ENCODE measurements around the gene EDC3. TPM values are rescaled to one million over a fixed set of nuclear protein-coding genes. Genes with fewer than 3 reads are reported as not detected.
A peak's percentile ranks its signal among the peaks of the same experiment; 100 is the strongest.

EDC3 gene
- polyA plus RNA-seq, 4 donors: 37.3 to 45.4 (median 41.4) TPM

DNA sequence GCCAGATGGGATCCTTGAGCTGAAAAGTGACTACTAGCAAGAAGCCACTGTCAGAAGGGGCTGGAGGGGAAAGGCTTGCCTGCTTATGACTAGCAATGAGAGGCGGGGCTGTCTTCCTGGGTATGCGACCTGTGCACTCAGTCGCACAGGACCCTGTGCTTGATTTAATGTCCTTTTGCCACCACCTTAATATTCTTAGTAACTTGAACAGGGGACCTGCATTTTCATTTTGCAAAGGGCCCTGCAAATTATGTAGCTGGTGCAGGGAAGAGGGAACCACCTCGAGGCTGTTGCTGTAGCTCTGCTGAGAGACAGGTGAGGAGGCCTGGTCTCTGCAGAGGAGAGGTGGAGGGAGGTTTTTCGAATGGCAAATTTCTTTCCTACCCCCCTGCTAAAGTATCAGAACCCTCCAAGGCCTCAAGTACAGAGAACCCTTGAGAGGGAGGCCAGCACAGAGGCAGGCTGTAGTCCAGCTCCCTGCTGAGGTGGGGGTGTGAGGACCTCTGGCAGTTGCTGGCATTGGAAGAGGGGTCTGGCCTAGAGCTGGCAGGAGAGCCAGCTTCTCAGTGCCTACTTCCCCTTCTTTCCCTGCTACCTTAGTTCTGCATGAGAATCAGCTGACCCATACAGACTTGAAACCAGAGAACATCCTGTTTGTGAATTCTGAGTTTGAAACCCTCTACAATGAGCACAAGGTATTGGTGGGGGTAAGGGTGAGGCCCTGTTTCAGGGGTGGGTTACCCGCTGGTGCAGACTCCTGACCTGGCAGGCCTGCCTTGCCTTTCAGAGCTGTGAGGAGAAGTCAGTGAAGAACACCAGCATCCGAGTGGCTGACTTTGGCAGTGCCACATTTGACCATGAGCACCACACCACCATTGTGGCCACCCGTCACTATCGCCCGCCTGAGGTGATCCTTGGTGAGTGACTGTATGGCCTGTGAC, 68.8 kb downstream of the EDC3 start:
- no peak for DNase-seq (ENCODE audit: low read depth in 4 of 4, low spot score in 3 of 4)

DNA sequence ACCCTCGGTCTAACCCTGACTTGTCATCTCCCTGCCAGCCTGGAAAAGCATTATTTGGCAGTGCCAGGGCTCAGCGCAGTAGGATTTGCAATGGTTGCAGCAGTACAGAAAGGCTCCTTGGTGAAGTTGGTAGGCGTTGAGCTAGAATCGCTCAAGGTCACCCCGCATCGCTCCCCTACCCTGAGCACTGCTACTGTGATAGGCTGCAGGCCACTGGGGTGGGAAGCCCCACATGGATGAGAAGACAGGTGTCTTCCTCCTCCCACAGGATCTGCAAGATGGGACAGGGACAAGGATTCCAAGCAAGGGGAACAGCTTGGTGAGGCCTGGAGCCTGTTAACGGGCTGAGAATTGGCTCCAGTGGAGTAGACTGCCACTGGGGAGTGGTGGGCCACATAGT, 69.5 kb downstream of the EDC3 start:
- DNase-seq (ENCODE audit: low read depth in 4 of 4, low spot score in 3 of 4): no peak

DNA sequence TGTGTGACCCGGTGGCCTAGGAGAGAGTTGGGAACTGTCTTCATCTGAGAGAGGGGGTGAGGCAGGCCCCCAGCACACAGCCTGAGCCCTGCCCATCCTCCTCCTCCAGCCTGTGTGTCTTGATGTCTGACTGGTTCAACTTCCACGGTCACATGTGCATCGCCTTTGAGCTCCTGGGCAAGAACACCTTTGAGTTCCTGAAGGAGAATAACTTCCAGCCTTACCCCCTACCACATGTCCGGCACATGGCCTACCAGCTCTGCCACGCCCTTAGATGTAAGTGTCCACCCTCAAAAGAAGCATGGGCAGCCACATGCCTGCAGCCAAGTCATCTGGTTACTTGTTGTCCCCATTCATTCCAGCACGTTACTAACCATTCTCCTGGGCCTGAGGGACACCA, 70.1 kb downstream of the EDC3 start:
- no peak for DNase-seq (ENCODE audit: low read depth in 4 of 4, low spot score in 3 of 4)

DNA sequence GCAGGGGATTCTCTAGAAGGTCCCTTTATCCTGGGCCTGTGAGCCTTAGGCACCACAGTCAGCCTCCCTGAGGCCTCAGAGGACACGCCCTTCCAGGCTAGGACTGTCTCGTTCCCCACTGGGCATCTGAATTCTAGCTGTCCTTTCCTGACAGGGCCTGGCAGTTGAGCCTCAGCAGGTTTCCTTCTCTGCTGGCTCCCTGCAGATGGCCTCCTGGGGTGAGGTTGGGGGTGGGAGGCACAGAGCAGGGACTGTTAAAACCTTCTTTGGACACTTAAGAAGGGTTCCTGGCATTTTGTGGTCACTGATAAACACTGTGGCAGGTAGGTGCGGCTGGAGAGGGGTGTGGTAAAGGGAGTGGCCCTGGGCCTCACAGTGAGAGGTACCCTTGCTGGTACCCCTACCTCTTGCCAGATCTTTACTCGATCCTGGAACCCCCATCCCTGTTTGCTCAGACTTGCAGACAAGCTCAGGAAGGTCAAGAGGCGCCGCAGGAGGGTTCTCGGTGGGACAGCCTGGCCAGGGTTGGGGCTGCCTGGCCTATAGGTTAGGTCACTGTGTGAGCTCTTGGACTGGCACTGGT, 71.7 kb downstream of the EDC3 start:
- DNase-seq (ENCODE audit: low read depth in 4 of 4, low spot score in 3 of 4): no peak

DNA sequence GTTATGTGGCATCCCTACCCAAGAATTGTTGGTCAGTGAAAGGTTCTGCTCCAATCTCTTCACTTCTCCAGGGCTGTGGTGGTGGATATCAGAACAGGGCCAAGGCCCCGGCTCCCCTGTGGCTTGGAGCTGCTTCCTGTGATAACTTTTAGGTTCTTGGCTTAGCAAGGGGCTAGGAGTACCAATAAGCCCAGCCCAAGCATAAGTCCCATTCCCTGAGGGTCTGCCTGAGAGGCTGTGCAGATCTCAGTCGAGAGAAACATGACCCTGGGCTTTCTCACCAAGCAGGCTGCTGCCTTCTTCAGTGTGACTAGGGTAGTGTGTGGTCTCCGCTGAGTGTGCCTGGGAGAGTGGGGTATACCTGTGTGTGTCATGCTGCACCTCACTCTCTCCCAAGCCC, 73.1 kb downstream of the EDC3 start:
- no peak for DNase-seq (ENCODE audit: low read depth in 4 of 4, low spot score in 3 of 4)

DNA sequence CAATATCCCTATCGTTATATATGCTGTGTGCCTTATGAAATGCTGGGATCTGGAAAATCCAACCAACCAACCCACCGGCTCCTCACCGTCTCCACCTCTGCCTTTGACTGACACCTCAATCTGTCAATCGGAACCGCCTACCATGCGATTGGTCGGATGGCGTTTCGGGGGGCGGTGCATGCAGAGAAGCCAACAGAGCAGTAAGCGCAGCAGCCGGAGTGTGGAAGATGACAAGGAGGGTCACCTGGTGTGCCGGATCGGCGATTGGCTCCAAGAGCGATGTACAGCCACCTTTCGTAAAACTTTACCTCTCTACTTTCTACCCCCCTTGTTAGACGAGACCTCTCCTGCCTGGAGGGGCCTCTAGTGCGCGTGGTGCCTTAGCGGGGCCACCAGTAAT, 73.9 kb downstream of the EDC3 start:
- no peak for DNase-seq (ENCODE audit: low read depth in 4 of 4, low spot score in 3 of 4)

DNA sequence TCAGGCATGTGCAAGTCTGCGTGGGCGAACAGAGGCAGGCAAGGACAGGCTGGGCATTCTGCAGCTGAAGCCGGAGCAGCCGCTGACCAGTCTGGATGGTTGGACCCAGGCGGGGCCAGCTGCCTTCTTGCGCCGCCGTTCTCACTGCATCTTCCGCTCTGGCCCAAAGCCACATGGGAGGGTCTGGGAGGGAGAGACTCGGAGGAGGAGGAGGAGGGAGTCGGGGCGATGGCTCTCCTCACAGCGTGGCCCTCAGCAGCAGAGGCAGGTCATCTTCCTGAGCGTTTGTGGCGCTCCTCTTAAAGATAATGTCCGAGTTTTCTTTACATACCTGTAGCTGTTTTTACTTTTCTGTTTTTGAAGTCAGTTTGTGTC, 74.3 kb downstream of the EDC3 start:
- no peak for DNase-seq (ENCODE audit: low read depth in 4 of 4, low spot score in 3 of 4)

DNA sequence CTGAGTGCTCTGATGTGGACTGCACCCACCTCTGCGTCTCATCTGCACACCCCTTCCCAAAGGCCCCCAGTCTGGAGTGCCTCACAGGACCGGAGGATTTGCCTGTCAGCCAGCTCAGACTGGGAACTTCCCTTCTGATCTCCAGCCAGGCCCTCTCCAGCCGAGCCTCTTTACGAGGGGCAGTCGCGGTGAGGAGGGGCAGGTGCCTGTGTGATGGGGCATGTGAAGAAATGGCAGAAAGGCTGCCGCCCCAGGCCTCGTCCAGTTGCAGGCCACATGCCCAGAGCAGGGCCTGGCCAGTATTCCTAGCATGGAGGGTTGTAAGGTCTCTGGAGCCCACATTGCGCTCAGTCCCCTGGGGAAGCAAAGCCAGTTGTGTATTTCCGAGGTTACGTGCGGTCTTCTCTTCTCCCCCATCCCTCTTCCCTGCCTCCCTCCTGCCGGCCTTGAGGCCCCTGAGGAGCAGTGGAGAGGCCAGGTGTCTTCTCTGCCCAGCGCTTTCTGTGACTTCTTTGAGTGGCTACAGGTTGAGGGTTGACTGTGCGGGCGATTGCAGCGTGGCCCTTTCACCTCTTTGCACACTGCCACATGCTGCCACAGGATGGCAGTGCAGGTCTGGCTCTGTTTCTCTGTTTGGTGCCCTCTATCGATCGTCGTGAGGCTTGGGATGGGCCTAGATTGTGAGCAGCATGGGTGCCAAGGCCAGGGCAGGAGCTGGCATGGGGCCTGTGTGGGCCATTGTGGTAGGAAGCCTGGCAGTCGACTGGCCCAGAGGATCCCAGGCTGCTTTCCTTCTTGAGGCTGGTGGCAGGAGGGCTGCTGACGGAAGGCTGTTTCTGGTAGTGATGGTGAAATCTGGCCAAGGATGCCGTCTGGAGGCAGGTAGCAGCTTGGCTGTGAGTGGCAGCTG, 74.9 kb downstream of the EDC3 start:
- DNase-seq (ENCODE audit: low read depth in 4 of 4, low spot score in 3 of 4): no peak

DNA sequence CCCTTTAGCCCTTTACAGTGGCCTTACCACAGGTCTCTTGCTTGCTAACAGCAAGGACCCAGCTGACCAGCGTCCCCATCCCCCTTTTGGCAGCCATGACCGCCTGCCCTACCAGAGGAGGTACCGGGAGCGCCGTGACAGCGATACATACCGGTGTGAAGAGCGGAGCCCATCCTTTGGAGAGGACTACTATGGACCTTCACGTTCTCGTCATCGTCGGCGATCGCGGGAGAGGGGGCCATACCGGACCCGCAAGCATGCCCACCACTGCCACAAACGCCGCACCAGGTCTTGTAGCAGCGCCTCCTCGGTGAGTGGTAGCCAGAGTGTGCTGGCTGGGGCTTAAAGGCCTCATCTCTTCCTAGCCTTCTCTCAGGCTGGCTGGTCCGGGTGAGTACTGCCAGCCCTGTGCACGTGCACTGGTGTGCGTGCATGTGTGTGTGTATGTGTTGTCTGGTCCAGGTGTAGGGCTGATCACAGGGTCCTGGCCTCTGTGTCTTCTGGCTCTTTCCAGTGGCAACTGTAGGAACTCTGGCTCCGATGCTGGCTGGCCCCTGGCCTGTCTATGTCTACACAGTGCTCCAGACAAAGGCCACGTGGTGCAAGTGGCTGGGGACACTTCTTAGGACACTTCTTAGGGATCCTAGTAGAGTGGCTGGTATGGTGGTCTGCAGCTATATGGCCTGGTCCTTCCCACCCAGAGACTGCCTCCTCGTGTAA, 75.7 kb downstream of the EDC3 start:
- no peak for DNase-seq (ENCODE audit: low read depth in 4 of 4, low spot score in 3 of 4)

DNA sequence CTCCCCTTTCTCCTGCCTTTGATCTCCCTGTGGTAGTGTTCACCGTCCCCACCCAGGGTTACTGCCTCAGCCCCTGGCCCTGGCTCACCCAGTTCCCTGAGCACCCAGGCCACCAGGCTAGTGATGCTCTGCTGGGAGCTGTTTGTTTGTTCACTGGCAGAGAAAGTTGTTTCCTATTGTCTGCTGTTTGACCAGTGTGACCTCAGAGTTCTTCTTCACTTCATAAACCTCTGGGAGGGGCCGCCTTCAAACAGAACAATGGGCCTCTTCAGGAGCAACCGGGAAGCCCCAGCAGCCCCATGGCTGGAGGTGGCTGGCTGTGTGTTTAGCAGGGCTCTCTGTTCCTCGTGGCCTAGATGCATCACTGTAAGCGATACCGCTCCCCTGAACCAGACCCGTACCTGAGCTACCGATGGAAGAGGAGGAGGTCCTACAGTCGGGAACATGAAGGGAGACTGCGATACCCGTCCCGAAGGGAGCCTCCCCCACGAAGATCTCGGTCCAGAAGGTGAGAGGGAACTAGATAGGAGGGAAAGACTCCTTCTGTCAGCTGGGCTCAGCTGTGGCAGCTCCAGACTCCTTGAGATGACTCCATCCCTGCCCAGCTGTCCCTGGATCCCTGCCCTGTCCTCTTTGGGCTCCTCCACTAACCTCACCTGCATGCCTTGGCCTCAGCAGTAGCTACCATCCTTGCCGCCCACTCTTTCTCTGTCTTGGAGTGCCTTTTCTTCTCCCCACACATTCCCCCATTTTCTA, 76.8 kb downstream of the EDC3 start:
- DNase-seq (ENCODE audit: low read depth in 4 of 4, low spot score in 3 of 4): no peak

DNA sequence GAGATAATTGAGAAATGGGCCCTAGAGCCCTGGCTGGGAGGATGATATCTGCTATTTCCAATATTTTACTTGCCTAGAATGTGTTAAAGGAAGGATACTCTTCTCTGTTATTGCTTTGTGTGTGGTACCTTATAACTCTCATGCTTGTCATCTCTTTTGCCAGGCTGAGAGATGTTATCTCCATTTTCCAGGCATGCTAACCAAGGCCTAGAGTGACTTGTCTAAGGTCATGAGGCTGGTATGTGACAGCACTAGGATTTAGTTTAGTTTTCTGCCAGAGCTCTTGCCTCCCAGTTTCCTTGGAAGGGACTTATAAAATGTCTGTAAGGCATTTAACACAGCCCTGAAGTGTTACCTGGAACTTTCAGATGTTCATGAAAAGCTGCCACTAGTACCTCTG, 78.8 kb downstream of the EDC3 start:
- no peak for DNase-seq (ENCODE audit: low read depth in 4 of 4, low spot score in 3 of 4)

DNA sequence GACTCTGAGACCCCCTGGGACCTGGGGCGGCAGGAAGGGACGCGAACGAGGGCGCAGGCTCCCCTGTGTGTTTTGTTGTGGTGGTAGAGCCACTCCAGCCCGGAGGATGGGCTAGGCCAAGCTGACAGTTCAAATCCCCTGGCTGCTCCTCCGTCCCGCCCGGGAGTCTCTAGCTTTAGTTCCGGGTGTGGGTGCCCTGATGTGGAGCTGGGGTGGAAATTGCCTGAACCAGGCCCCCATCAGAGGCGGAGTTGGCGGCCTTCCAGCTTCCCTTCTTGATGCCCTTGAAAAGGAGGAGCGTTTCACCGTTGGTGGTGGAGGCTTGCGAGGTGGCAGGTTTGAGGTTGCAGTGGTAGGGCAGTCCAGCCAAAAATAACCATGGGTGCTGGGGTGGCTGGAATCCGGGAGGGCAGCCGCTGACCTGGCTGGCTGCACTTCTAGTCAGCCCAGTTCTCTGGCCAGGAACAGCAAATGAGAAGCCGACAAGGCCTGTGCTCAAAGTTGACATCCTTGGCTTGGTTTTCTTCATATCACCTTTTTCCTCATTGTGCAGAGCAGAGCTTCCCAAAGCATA, 79.4 kb downstream of the EDC3 start:
- DNase-seq (ENCODE audit: low read depth in 4 of 4, low spot score in 3 of 4): peak in 1 of 4 donors; percentile 10

DNA sequence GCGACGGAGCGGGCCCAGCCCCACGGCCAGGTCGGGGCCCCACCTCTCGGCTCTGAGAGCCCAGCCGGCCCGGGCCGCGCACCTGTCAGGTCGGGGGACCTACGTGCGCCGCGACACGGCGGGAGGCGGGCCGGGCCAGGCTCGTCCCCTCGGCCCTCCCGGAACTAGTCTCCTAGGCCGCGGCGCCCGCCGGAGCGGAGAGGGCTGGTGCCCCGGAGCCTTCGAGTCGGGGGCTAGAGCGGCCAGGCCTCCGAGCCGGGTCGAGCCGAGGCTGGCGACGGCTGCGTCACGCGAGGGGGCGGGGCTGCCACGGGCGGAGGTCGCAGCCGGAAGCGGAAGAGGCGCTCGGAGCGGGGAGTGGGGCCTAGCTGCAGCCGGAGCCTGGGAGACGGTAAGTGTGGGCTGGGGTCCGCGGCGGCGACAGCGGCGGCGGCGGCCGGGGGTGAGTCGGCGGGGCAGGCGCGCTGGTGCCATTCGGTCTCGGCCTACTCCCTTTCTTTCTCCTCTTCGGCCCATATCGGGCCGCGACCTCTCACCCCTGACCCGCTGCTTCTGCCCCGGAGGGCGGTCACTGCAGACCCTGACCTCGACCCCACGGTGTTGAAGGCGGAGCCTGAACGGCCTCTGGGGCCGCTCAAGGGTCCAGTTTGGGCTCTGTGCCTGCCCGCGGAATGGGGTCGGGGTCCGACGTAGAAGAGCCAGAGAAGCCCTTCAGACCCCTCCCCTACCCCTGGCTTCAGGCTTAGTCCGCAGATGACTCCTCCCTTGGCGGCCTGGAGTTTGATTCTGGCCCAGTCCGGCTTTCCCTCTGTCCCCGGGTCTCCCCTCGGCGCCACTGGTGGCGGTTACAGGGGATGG, 80.1 kb downstream of the EDC3 start, which contains the start of gene CLK3:
TSS of gene CLK3 (plus strand) at position 329 of the 858 bp plus-strand sequence. CDS start 3,361 bp downstream, outside the sequence.
- peak; percentile 88 to 93 (median 90) for DNase-seq (ENCODE audit: low read depth in 4 of 4, low spot score in 3 of 4)

DNA sequence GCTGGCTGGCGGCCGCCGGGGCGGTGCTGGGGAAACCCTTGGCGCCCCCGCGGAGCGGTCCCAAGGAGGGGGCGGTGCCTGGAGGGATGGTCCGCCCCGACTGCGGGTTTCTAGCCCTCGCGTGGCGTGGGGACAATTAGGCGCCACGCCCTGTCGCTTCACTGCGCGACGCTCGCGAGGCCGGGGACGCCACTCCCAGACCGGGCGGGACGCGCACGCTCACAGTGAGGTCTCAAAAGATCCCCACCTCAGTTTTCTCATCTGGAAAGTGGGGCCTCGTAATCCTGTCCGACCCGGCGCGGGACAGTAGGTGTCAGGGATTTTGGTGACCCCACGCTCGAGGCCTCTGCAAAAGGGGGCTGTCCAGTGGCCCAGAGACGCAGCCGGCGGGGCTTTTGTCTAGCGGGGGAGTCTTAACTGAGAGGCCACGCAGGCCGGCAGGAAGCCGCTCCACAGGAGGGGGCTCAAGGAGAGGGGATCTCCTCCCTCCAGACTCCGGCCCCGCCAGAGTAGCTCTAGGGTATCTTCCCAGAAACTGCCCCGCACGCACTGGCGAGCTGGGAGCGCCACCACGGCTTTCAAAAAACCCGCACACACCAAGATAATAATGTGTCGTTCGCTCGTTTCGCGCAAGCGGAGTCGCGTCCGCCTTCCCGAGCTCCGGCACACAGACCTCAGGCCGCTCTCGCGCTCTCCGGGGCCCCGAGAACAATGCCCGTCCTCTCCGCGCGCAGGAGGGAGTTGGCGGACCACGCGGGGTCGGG, 80.9 kb downstream of the EDC3 start:
- DNase-seq (ENCODE audit: low read depth in 4 of 4, low spot score in 3 of 4): peak in 3 of 4 donors; percentile 66 to 72 (median 70)

DNA sequence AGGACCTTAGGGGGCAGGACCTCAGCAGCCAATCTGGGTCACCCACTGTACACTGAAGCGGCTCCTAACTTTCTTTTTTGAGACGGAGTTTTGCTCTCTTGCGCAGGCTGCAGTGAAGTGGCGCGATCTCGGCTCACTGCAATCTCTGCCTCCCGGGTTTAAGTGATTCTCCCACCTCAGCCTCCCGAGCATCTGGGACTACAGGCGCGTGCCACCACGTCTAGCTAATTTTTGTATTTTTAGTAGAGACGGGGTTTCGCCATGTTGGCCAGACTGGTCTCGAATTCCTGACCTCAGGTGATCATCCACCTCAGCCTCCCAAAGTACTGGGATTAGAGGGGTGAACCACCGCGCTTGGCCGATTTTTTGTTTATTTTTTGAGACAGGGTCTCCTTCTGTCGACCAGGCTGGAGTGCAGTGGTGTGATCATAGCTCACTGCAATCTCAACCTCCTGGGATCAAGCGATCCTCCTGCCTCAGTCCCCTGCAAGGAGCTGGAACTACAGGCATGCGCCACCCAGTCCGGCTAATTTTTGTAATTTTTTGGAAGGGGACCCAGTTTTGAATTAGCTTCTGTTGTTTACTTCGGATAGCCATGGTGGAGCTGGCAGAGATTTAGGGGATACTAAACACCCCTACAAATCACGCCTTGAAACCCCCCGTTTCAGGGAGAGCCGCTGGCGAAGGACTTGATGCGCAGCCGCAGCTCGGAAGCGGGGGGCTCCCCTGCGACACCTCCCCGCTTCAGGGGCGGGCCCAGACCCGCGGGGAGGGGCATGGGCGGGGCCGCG, 81.7 kb downstream of the EDC3 start:
- peak in 1 of 4 donors; percentile 69 for DNase-seq (ENCODE audit: low read depth in 4 of 4, low spot score in 3 of 4)

DNA sequence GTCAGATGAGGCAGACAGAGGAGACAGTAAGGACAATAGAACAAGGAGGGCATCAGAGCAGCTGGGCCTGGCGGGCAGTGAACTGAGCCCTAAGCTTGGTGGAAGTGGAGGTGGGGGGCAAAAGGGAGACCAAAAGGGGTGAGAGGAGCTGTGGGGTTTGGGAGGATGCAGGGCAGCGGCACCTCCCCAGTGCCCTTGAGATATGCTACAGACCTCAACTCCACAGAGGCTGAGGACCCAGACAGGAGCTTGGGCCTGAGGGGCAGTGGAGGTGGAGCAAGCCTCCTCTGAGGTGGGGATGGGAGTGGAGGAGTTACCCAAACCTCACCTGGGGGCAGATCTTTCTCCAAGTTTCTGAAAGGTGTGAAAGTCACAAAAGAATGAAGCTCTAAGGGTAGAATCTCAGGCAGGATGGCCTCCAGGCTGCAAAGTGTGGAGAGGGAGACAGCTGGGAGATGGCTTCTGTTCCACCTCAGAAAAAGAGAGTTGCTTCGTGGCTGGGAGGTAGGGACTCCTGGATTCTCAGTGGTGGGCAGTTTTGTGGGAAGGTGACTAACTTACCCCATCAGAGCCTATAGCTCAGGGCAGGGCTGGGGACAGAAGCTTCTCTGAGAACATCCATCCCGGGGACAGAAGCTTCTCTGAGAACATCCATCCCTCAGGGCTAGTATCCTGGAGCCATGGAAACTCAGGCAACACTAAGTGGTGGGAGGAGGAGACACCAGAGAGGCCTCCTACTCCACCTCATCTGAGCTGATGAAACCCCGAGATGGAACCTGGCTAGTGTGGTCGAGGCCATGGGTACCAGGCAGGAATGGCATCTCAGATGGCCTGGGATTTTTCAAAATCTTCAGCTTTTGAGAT, 82.5 kb downstream of the EDC3 start:
- no peak for DNase-seq (ENCODE audit: low read depth in 4 of 4, low spot score in 3 of 4)

Measured in right renal pelvis (tissue), 4 donors.